ENCODE data around the gene CCNI.
A peak's percentile ranks its signal among the peaks of the same experiment; 100 is the strongest.
"Not testable (repeated sequence)": the region's sequence is repeated elsewhere in the genome, so short reads cannot be mapped to it uniquely, and the experiment has no call there.

Gene CCNI

GRCh38 chr4:77080806-77081205, 5.0 kb upstream of the CCNI start:
- DNase-seq (ENCODE audit: low spot score), result not testable (repeated sequence)

GRCh38 chr4:77079281-77079680, 3.5 kb upstream of the CCNI start:
- no peak for DNase-seq (ENCODE audit: low spot score)

GRCh38 chr4:77078401-77078800, 2.6 kb upstream of the CCNI start:
- no peak for DNase-seq (ENCODE audit: low spot score)

GRCh38 chr4:77076889-77077635, 1.3 kb upstream of the CCNI start:
- no peak for DNase-seq (ENCODE audit: low spot score)

- DNase-seq (ENCODE audit: low spot score), result peak; percentile 84
Observed at GRCh38 chr4:77074981-77075855, 571 bp downstream of the CCNI start.

GRCh38 chr4:77074381-77074831, 1.4 kb downstream of the CCNI start:
- DNase-seq (ENCODE audit: low spot score), result no peak

GRCh38 chr4:77073981-77074380, 1.8 kb downstream of the CCNI start:
- DNase-seq (ENCODE audit: low spot score), result no peak

- no peak for DNase-seq (ENCODE audit: low spot score)
Observed at GRCh38 chr4:77073106-77073809, 2.5 kb downstream of the CCNI start.

- peak; percentile 56 for DNase-seq (ENCODE audit: low spot score)
Observed at GRCh38 chr4:77072195-77072753, 3.5 kb downstream of the CCNI start.

GRCh38 chr4:77069514-77069913, 6.3 kb downstream of the CCNI start:
- DNase-seq (ENCODE audit: low spot score), result not testable (repeated sequence)

- DNase-seq (ENCODE audit: low spot score), result no peak
Observed at GRCh38 chr4:77065382-77065781, 10.4 kb downstream of the CCNI start.

GRCh38 chr4:77062856-77063255, 12.9 kb downstream of the CCNI start:
- DNase-seq (ENCODE audit: low spot score), result no peak

GRCh38 chr4:77052352-77052751, 23.4 kb downstream of the CCNI start:
- DNase-seq (ENCODE audit: low spot score), result peak; percentile 62

- DNase-seq (ENCODE audit: low spot score), result no peak
Observed at GRCh38 chr4:77050962-77051361, 24.8 kb downstream of the CCNI start.

GRCh38 chr4:77047037-77047436, 28.8 kb downstream of the CCNI start:
- peak; percentile 16 for DNase-seq (ENCODE audit: low spot score)

- no peak for DNase-seq (ENCODE audit: low spot score)
Observed at GRCh38 chr4:77045490-77045889, 30.3 kb downstream of the CCNI start.

- DNase-seq (ENCODE audit: low spot score), result peak; percentile 62
Observed at GRCh38 chr4:77044461-77045150, 31.2 kb downstream of the CCNI start.

- DNase-seq (ENCODE audit: low spot score), result no peak
Observed at GRCh38 chr4:77043507-77044136, 32.2 kb downstream of the CCNI start.

GRCh38 chr4:77040854-77041725, 34.7 kb downstream of the CCNI start:
- DNase-seq (ENCODE audit: low spot score), result no peak

GRCh38 chr4:77040270-77040669, 35.5 kb downstream of the CCNI start:
- DNase-seq (ENCODE audit: low spot score), result no peak

All from CD4-positive, alpha-beta T cell treated with Interleukin-2 at 100 ng/mL for 4 hours (primary cell).